Activated CD4-positive, alpha-beta T cell treated with anti-CD3 and anti-CD28 coated beads for 36 hours (primary cell): ENCODE results near the gene ASTE1. TPM values are rescaled to one million over a fixed set of nuclear protein-coding genes. Genes with fewer than 3 reads are reported as not detected.

Experiments used
- ATAC-seq: fragments of 200-7000 bp; cut with Tn5 transposase; one replicate; pipeline ENCODE4 v1.10.0; 2021; ENCODE audit warnings: mild to moderate bottlenecking, moderate library complexity
- CTCF ChIA-PET: fragments of 350-600 bp; sonication (Branson Sonifier 250); formaldehyde crosslinking; loops from one replicate; lab custom pipeline; 2021; ENCODE audit warnings: antibody characterized with exemption; lab: Charles Lee
- POLR2A ChIA-PET: fragments of 350-600 bp; sonication (Branson Sonifier 250); formaldehyde crosslinking; loops from one replicate; lab custom pipeline; 2021; ENCODE audit warnings: antibody characterized with exemption, inconsistent platforms; lab: Charles Lee
- DNase-seq: peaks from one replicate; pipeline ENCODE4 v3.0.0-alpha.2; 2020
- H3K27ac Mint-ChIP-seq: one replicate; pipeline ENCODE4 v1.8.0; 2021; ENCODE audit warnings: mixed read lengths
- H3K27me3 Mint-ChIP-seq: one replicate; pipeline ENCODE4 v1.8.0; 2021; ENCODE audit warnings: mixed read lengths
- H3K36me3 Mint-ChIP-seq: one replicate; pipeline ENCODE4 v1.8.0; 2021; ENCODE audit warnings: low read depth, mixed read lengths
- H3K4me1 Mint-ChIP-seq: one replicate; pipeline ENCODE4 v1.8.0; 2021; ENCODE audit warnings: mixed read lengths
- H3K4me3 Mint-ChIP-seq: one replicate; pipeline ENCODE4 v1.8.0; 2021; ENCODE audit warnings: mild to moderate bottlenecking, moderate library complexity, mixed read lengths
- H3K9me3 Mint-ChIP-seq: one replicate; pipeline ENCODE4 v1.8.0; 2021; ENCODE audit warnings: low read depth, mixed read lengths
- intact Hi-C, 2 experiments: fragments of 100-400 bp; cut with DNase I in 1 of 2; cut with micrococcal nuclease in 1 of 2; formaldehyde crosslinking; loops; one replicate each; pipeline versions ENCODE4 v1.14.2 to v1.15.1; 2022 to 2024; cut with DNase I, micrococcal nuclease
- total RNA-seq, 2 experiments: library from RNA; stranded (reverse); gene quantifications; one replicate each; pipeline ENCODE4 v1.2.3, GENCODE V29; 2021

The ASTE1 gene
- total RNA-seq, 2 experiments from 2014 or later, result 8.2 to 9.1 TPM

DNA sequence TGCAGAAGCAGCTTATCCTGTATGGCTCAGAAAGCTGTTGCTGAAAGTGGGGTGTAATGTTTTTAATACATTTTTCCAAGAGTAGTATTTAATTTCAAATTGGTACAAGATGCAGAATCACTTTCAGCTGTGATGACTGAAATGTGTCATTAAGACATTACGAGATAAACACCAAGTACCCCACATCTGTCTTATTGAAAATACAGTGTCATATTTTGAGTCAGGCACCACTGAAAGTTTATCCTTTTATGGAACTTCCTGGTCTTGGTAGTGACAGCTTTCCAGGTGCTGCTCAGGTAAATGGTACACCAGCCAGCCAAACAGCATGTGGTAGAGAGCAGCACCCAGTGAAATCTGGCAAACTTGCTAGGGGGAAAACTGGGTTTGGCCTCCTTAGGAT is 16.9 kb downstream of the ASTE1 start:
- DNase-seq (no peak), ATAC-seq (peak; percentile 49)
- ChIA-PET CTCF (interaction anchor here (1.3 kb wide), 1 partner anchor 10 kb away, joined by 3 read pairs; no protein-coding TSS in a partner anchor), POLR2A (no interaction called here)
- Mint-ChIP-seq H3K9me3 (no peaks in the 10 kb centered on the region), H3K27me3 (no peaks in the 10 kb centered on the region), H3K27ac (no peak overlapping the region), H3K4me3 (no peak overlapping the region), H3K4me1 (peaks cover 1% of the 10 kb centered on the region), H3K36me3 (peaks cover 41% of the 10 kb centered on the region)
- intact Hi-C loops, result no loop called here

DNA sequence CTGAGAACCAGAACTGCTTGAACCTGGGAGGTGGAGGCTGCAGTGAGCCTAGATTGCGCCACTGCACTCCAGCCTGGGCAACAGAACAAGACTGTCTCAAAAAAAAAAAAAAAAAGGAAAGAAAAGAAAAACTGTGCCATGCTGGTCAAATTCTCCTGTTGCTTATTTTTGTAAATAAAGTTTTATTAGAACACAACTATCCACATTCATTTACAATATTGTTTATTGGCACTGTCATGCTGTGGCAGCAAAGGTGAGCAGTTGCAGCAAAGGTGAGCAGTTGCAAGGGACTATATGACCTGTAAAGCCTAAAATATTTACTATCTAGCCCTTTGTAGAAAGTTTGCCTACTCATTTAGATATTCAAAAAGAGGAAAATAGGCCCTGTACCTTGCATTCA is 18.3 kb downstream of the ASTE1 start:
- intact Hi-C loops, result no loop called here
- peaks cover 47% of the 10 kb centered on the region for H3K36me3 Mint-ChIP-seq
- no peak for DNase-seq
- no peak for ATAC-seq
- H3K27me3 Mint-ChIP-seq, result no peaks in the 10 kb centered on the region
- CTCF ChIA-PET, result interaction anchor here (1.0 kb wide), 1 partner anchor 10 kb away, joined by 3 read pairs; no protein-coding TSS in a partner anchor
- POLR2A ChIA-PET, result no interaction called here
- H3K4me3 Mint-ChIP-seq, result no peak overlapping the region
- H3K4me1 Mint-ChIP-seq, result peaks cover 6% of the 10 kb centered on the region
- H3K27ac Mint-ChIP-seq, result no peak overlapping the region
- H3K9me3 Mint-ChIP-seq, result no peaks in the 10 kb centered on the region

GRCh38 chr3:131007782-131008181 is 18.8 kb downstream of the ASTE1 start:
- H3K36me3 Mint-ChIP-seq, result peaks cover 42% of the 10 kb centered on the region
- H3K27me3 Mint-ChIP-seq, result no peaks in the 10 kb centered on the region
- ChIA-PET CTCF (interaction anchor here (1.0 kb wide), 1 partner anchor 10 kb away, joined by 3 read pairs; no protein-coding TSS in a partner anchor), POLR2A (no interaction called here)
- no peaks in the 10 kb centered on the region for H3K9me3 Mint-ChIP-seq
- no peak for DNase-seq
- no peak for ATAC-seq
- peaks cover 6% of the 10 kb centered on the region for H3K4me1 Mint-ChIP-seq
- H3K4me3 Mint-ChIP-seq, result no peak overlapping the region
- no peak overlapping the region for H3K27ac Mint-ChIP-seq
- intact Hi-C loops, result no loop called here

DNA sequence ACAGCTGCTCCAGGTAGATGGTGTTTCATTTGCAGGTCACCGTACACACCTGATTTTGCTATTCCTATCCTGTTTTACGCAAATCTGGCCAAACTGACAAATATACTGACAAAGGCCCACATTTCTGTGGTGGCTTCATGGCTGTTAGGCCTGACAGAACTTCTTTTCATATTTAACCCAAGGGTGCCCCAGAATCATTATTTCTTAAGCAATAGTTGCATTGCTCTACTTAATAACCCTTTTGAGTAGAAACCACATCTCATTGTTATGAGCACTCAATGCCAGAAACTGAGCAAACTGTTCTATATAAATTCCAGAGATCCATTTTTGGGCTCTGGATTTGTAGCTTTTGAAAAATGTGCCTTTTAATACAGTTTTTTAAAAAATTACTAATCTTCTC is 19.4 kb downstream of the ASTE1 start:
- POLR2A ChIA-PET, result no interaction called here
- intact Hi-C loops, result no loop called here
- ATAC-seq (no peak), DNase-seq (no peak)
- CTCF ChIA-PET, result interaction anchor here (1.0 kb wide), 1 partner anchor 9 kb away, joined by 3 read pairs; no protein-coding TSS in a partner anchor
- H3K4me1 Mint-ChIP-seq, result peaks cover 6% of the 10 kb centered on the region
- H3K9me3 Mint-ChIP-seq, result no peaks in the 10 kb centered on the region
- no peaks in the 10 kb centered on the region for H3K27me3 Mint-ChIP-seq
- no peak overlapping the region for H3K4me3 Mint-ChIP-seq
- no peak overlapping the region for H3K27ac Mint-ChIP-seq
- peaks cover 41% of the 10 kb centered on the region for H3K36me3 Mint-ChIP-seq

DNA sequence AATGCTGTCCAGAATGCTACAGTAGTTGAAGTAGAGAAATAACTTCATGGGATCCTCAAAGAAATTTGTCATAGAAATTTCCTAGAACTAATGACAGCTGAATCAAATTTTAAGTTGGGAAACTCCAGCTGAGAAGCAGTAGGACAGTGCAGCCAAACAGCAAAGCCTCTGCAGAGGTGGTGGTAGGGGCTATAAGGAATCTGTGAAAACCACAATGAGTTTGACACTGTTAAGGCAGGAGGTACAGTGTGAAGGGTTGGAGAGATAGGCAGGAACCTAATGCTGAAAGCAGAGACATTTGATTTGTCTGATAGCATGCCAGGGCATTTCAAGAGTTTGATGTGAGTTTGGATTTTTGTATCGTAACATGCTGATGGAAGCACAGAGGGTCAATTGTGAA is 22.0 kb downstream of the ASTE1 start:
- no peaks in the 10 kb centered on the region for H3K9me3 Mint-ChIP-seq
- intact Hi-C loops, result no loop called here
- ChIA-PET CTCF (no interaction called here), POLR2A (interaction anchor here (0.5 kb wide), 1 partner anchor 17 kb away, joined by 5 read pairs; no protein-coding TSS in a partner anchor)
- ATAC-seq, result no peak
- no peaks in the 10 kb centered on the region for H3K27me3 Mint-ChIP-seq
- H3K4me3 Mint-ChIP-seq, result no peak overlapping the region
- H3K4me1 Mint-ChIP-seq, result peaks cover 6% of the 10 kb centered on the region
- H3K36me3 Mint-ChIP-seq, result peaks cover 40% of the 10 kb centered on the region
- H3K27ac Mint-ChIP-seq, result no peak overlapping the region
- no peak for DNase-seq

- DNase-seq (no peak), ATAC-seq (no peak)
- Mint-ChIP-seq H3K27ac (no peak overlapping the region), H3K4me3 (no peak overlapping the region), H3K9me3 (no peaks in the 10 kb centered on the region), H3K36me3 (peaks cover 36% of the 10 kb centered on the region), H3K27me3 (no peaks in the 10 kb centered on the region), H3K4me1 (peaks cover 6% of the 10 kb centered on the region)
- CTCF ChIA-PET, result no interaction called here
- intact Hi-C loops, result no loop called here
- POLR2A ChIA-PET, result interaction anchor here (0.7 kb wide), 1 partner anchor 498 kb away, joined by 4 read pairs; no protein-coding TSS in a partner anchor
Measured at GRCh38 chr3:131001071-131001470, 25.6 kb downstream of the ASTE1 start.

DNA sequence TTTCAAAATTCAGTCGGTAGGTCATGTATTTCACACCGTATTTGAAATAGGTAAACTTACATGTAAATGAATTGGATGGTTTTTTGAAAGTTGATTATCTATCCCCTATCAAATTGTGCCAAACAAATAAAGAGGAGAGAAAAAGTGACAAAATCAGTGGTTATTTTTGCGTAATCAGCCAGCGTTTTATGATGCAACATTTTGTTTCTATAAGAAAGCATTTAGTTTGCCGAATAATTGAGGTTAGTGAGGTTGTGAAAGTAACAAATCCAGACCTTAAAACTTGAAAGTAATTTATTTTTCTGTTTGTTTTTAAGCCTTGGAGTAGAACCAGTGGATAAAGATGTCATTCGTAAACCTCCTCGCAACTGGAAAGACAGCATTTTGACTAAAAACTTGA is 29.3 kb downstream of the ASTE1 start:
- H3K9me3 Mint-ChIP-seq, result no peaks in the 10 kb centered on the region
- peaks cover 21% of the 10 kb centered on the region for H3K36me3 Mint-ChIP-seq
- POLR2A ChIA-PET, result no interaction called here
- no peak for DNase-seq
- no peaks in the 10 kb centered on the region for H3K27me3 Mint-ChIP-seq
- intact Hi-C loops, result no loop called here
- H3K4me3 Mint-ChIP-seq, result no peak overlapping the region
- CTCF ChIA-PET, result interaction anchor here (0.5 to 1.4 kb wide), 2 partner anchors 51 to 154 kb away, joined by 3 read pairs; no protein-coding TSS in a partner anchor
- H3K27ac Mint-ChIP-seq, result no peak overlapping the region
- H3K4me1 Mint-ChIP-seq, result no peaks in the 10 kb centered on the region
- ATAC-seq, result no peak

GRCh38 chr3:130992344-130992743 is 34.3 kb downstream of the ASTE1 start:
- no peak for ATAC-seq
- POLR2A ChIA-PET, result no interaction called here

GRCh38 chr3:130991126-130991525 is 35.5 kb downstream of the ASTE1 start:
- peak; percentile 36 for ATAC-seq
- H3K36me3 Mint-ChIP-seq, result peaks cover 12% of the 10 kb centered on the region
- no peaks in the 10 kb centered on the region for H3K27me3 Mint-ChIP-seq
- H3K9me3 Mint-ChIP-seq, result no peaks in the 10 kb centered on the region
- no peaks in the 10 kb centered on the region for H3K4me1 Mint-ChIP-seq
- H3K27ac Mint-ChIP-seq, result no peak overlapping the region
- POLR2A ChIA-PET, result no interaction called here
- intact Hi-C loops, result no loop called here
- DNase-seq, result peak; percentile 9
- CTCF ChIA-PET, result no interaction called here
- H3K4me3 Mint-ChIP-seq, result no peak overlapping the region

More at GRCh38 chr3:130992344-130992743, 34.3 kb downstream of the ASTE1 start:
- intact Hi-C loops, result no loop called here
- CTCF ChIA-PET, result no interaction called here
- Mint-ChIP-seq H3K4me1 (no peaks in the 10 kb centered on the region), H3K27ac (no peak overlapping the region), H3K9me3 (no peaks in the 10 kb centered on the region), H3K4me3 (no peak overlapping the region), H3K36me3 (peaks cover 16% of the 10 kb centered on the region), H3K27me3 (no peaks in the 10 kb centered on the region)
- DNase-seq, result no peak

- no peak for DNase-seq
- peaks cover 15% of the 10 kb centered on the region for H3K36me3 Mint-ChIP-seq
- no peak overlapping the region for H3K27ac Mint-ChIP-seq
- no peaks in the 10 kb centered on the region for H3K27me3 Mint-ChIP-seq
- H3K4me3 Mint-ChIP-seq, result no peak overlapping the region
- intact Hi-C loops, result no loop called here
- no peaks in the 10 kb centered on the region for H3K9me3 Mint-ChIP-seq
- POLR2A ChIA-PET, result no interaction called here
- ATAC-seq, result no peak
- H3K4me1 Mint-ChIP-seq, result no peaks in the 10 kb centered on the region
- CTCF ChIA-PET, result no interaction called here
Measured at GRCh38 chr3:130990282-130990681, 36.3 kb downstream of the ASTE1 start.

GRCh38 chr3:130981469-130981868 is 45.2 kb downstream of the ASTE1 start:
- ChIA-PET POLR2A (no interaction called here), CTCF (no interaction called here)
- ATAC-seq, result no peak
- Mint-ChIP-seq H3K27me3 (no peaks in the 10 kb centered on the region), H3K36me3 (peaks cover 22% of the 10 kb centered on the region), H3K4me1 (no peaks in the 10 kb centered on the region), H3K27ac (no peak overlapping the region), H3K9me3 (no peaks in the 10 kb centered on the region), H3K4me3 (no peak overlapping the region)
- no peak for DNase-seq
- intact Hi-C loops, result no loop called here

DNA sequence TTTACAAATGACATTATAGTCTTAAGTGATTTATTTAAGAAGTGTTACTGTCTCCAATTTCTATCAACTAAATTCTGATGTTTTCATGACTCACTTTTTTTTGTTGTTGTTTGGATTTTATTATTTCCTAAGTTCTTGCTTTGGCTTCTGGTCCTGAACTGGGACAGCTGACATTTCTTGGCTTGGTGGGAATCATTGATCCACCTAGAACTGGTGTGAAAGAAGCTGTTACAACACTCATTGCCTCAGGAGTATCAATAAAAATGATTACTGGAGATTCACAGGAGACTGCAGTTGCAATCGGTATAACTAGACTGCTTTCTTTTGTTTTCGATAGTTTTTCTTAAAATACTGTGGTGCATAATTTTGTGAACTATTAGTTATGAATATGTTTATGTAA is 47.5 kb downstream of the ASTE1 start:
- POLR2A ChIA-PET, result no interaction called here
- intact Hi-C loops, result no loop called here
- H3K4me1 Mint-ChIP-seq, result no peaks in the 10 kb centered on the region
- H3K9me3 Mint-ChIP-seq, result no peaks in the 10 kb centered on the region
- no peak for DNase-seq
- no peaks in the 10 kb centered on the region for H3K27me3 Mint-ChIP-seq
- CTCF ChIA-PET, result no interaction called here
- H3K27ac Mint-ChIP-seq, result no peak overlapping the region
- ATAC-seq, result no peak
- H3K4me3 Mint-ChIP-seq, result no peak overlapping the region
- peaks cover 24% of the 10 kb centered on the region for H3K36me3 Mint-ChIP-seq
